ENCODE measurements around the gene ZSCAN25.

DNA sequence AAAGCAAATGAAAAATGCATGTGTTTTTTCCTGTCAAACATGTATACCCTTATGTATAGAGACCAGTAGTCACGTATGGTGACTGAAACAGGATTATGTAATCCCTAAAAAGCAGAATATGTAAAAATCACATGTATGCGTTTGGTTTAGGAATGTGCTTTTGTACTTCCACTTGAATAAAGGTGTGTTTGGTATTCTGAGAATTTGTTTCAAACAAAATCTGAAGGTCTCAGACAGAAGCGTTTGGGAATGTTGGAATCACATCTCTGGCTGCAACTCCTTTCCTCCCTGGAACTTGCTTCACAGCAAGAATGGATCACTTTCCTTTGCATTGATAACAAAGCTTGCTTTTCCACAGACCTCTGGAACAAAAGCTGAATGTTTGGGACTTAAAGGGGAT lies 40.5 kb upstream of the ZSCAN25 start:
- TF ChIP-seq, protein P1, sequence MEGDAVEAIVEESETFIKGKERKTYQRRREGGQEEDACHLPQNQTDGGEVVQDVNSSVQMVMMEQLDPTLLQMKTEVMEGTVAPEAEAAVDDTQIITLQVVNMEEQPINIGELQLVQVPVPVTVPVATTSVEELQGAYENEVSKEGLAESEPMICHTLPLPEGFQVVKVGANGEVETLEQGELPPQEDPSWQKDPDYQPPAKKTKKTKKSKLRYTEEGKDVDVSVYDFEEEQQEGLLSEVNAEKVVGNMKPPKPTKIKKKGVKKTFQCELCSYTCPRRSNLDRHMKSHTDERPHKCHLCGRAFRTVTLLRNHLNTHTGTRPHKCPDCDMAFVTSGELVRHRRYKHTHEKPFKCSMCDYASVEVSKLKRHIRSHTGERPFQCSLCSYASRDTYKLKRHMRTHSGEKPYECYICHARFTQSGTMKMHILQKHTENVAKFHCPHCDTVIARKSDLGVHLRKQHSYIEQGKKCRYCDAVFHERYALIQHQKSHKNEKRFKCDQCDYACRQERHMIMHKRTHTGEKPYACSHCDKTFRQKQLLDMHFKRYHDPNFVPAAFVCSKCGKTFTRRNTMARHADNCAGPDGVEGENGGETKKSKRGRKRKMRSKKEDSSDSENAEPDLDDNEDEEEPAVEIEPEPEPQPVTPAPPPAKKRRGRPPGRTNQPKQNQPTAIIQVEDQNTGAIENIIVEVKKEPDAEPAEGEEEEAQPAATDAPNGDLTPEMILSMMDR (IDR thresholded peaks at IDR 0.05 in 8 of 11, conservative IDR thresholded peaks at IDR 0.05 in 3 of 11): no peak
- no peak for TF ChIP-seq POLR2AphosphoS5 (IDR thresholded peaks at IDR 0.05)

Measured in spleen (tissue), 7 donors.